ENCODE data around the gene ATP5PD.

Gene ATP5PD

GRCh38 chr17:75034236-75034908 is 12.4 kb downstream of the ATP5PD start:
- peak overlapping the region; percentile 71 for H3K4me3 ChIP-seq (ENCODE audit: low read depth, low read length)
- H3K27me3 ChIP-seq (ENCODE audit: control insufficient read depth, insufficient read depth, low read length) = no peaks in the 10 kb centered on the region
- no peaks in the 10 kb centered on the region for H3K36me3 ChIP-seq (ENCODE audit: control insufficient read depth, insufficient read depth, low read length)
- H3K27ac ChIP-seq = peak overlapping the region; percentile 79
- H3K9me3 ChIP-seq (ENCODE audit: control insufficient read depth, low read length) = no peaks in the 10 kb centered on the region
- TF ChIP-seq CTCF (IDR thresholded peaks at IDR 0.05) = no peak
- H3K4me2 ChIP-seq (ENCODE audit: low read length) = peak overlapping the region; percentile 90
- H3K79me2 ChIP-seq = no peaks in the 10 kb centered on the region
- H3K4me1 ChIP-seq = peaks cover 6% of the 10 kb centered on the region
- H3K9ac ChIP-seq = peak overlapping the region; percentile 8
- peak overlapping the region; percentile 92 for H2AFZ ChIP-seq

DNA sequence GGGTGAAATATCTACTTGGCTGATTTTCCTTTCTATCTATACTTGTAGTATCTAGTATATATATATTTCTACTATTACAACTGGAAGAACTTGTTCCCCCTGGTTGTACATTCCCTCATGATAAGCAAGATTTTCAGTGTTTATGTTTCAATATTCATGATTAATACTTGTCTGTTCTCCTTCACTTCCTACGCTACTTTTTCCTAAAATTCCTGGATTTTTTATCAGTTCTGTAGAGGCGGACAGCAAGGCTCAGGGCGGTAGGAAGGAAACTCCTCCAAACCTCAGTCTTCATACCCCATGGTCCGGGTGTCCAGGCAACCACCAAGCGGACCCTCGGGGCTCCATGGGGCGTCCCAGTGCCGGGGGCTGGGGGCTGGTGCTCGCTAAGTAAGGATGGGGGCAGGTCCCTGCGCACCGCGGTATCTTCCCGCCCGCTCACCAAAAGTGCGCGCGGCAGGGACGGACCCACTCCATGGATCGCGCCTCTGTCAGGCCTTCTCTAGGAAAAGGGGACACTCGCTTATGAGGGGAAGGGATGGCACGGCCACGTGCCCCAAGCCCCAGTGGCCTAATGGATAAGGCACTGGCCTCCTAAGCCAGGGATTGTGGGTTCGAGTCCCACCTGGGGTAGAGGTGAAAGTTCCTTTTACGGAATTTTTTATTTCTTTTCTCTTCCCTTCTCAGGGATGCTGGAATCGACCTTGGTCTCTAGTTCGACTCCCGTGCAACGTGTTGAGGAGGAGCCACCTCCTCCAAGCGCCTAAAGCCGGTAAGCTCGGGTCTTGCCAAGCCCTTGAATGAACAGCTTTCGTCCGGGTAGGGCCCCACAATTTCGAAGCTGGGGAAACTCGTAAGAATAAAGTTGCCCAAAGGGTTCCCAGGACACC is 13.2 kb downstream of the ATP5PD start:
- peak overlapping the region; percentile 92 for H2AFZ ChIP-seq
- no peaks in the 10 kb centered on the region for H3K9me3 ChIP-seq (ENCODE audit: control insufficient read depth, low read length)
- no peak for TF ChIP-seq CTCF (IDR thresholded peaks at IDR 0.05)
- no peaks in the 10 kb centered on the region for H3K79me2 ChIP-seq
- H3K36me3 ChIP-seq (ENCODE audit: control insufficient read depth, insufficient read depth, low read length) = no peaks in the 10 kb centered on the region
- no peaks in the 10 kb centered on the region for H3K27me3 ChIP-seq (ENCODE audit: control insufficient read depth, insufficient read depth, low read length)
- H3K4me3 ChIP-seq (ENCODE audit: low read depth, low read length) = peak overlapping the region; percentile 71
- peak overlapping the region; percentile 79 for H3K27ac ChIP-seq
- H3K9ac ChIP-seq = no peak overlapping the region
- H3K4me1 ChIP-seq = peaks cover 6% of the 10 kb centered on the region
- peak overlapping the region; percentile 90 for H3K4me2 ChIP-seq (ENCODE audit: low read length)

- peak overlapping the region; percentile 71 for H3K4me3 ChIP-seq (ENCODE audit: low read depth, low read length)
- no peak overlapping the region for H3K9ac ChIP-seq
These were observed 14.0 kb downstream of the ATP5PD start for GRCh38 chr17:75032720-75033280.

DNA sequence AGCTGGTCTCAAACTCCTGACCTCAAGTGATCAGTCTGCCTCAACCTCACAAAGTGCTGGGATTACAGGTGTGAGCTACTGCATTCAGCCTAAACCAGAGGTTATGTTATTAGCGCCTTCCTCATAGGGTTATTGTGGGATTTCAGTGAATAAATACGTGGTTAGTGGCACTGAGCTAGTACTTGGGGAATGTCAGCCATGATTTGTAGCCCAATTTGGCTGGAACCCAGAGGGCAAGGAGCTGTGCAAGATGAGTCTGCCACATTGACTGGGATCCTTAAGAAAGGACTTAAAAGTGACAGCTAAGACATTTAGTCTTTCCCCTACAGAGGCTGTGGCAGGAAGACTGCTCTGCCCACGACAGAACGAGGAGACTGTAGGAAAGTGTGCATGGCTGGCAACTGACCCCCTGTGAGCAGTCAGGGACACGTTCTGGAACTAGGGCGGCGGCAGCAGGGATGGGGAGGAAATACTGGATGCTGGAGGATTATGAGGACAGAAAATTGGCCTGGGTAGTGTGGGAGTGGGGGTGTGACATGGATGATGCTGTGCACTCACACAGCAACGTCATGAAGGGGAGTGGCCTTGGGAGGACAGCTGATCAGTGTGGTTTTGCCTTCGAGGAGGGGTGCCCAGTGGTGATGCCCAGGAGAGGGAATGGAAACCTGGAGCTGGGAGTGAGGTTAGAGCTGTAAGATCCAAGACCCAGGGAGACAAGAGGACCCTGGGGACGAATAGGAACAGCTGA is 14.6 kb downstream of the ATP5PD start:
- Histone ChIP-seq H3K9ac (no peak overlapping the region), H3K36me3 (ENCODE audit: control insufficient read depth, insufficient read depth, low read length) (no peaks in the 10 kb centered on the region), H2AFZ (peak overlapping the region; percentile 18), H3K4me1 (peaks cover 6% of the 10 kb centered on the region), H3K4me3 (ENCODE audit: low read depth, low read length) (no peak overlapping the region), H3K9me3 (ENCODE audit: control insufficient read depth, low read length) (no peaks in the 10 kb centered on the region), H3K79me2 (no peaks in the 10 kb centered on the region), H3K4me2 (ENCODE audit: low read length) (peak overlapping the region; percentile 25), H3K27me3 (ENCODE audit: control insufficient read depth, insufficient read depth, low read length) (no peaks in the 10 kb centered on the region), H3K27ac (peak overlapping the region; percentile 31)
- no peak for TF ChIP-seq CTCF (IDR thresholded peaks at IDR 0.05)

More at GRCh38 chr17:75032720-75033280, 14.0 kb downstream of the ATP5PD start:
- no peaks in the 10 kb centered on the region for H3K9me3 ChIP-seq (ENCODE audit: control insufficient read depth, low read length)
- no peaks in the 10 kb centered on the region for H3K27me3 ChIP-seq (ENCODE audit: control insufficient read depth, insufficient read depth, low read length)
- H3K79me2 ChIP-seq = no peaks in the 10 kb centered on the region
- TF ChIP-seq CTCF (IDR thresholded peaks at IDR 0.05) = no peak
- H2AFZ ChIP-seq = peak overlapping the region; percentile 54
- no peak overlapping the region for H3K27ac ChIP-seq
- H3K4me1 ChIP-seq = peaks cover 6% of the 10 kb centered on the region
- peak overlapping the region; percentile 90 for H3K4me2 ChIP-seq (ENCODE audit: low read length)
- H3K36me3 ChIP-seq (ENCODE audit: control insufficient read depth, insufficient read depth, low read length) = no peaks in the 10 kb centered on the region

All from parathyroid adenoma (tissue), 2 donors.